HepG2 (cell line): ENCODE results near the gene PPP1R13B.

Source experiments
- FOXP4 ChIP-seq: sonication (generic); formaldehyde crosslinking; IDR thresholded peaks from 2 replicates; pipeline ENCODE4 v1.4.0; 2020; ENCODE audit warnings: missing genetic modification reagents
- ISL2 ChIP-seq: sonication (generic); formaldehyde crosslinking; IDR thresholded peaks from 2 replicates; pipeline ENCODE4 v1.5.0; 2020; ENCODE audit warnings: missing genetic modification reagents
- JUND ChIP-seq: sonication (generic); formaldehyde crosslinking; IDR thresholded peaks from 2 replicates; pipeline ENCODE4 v1.8.0; 2022; ENCODE audit warnings: mild to moderate bottlenecking, missing genetic modification reagents
- MED1 ChIP-seq: sonication (generic); formaldehyde crosslinking; IDR thresholded peaks from 2 replicates; pipeline ENCODE4 v1.4.0; 2020; ENCODE audit warnings: missing genetic modification reagents
- RXRA ChIP-seq: sonication (generic); formaldehyde crosslinking; IDR thresholded peaks from 2 replicates; pipeline ENCODE4 v1.5.1; 2020; ENCODE audit warnings: missing genetic modification reagents
- SIN3A ChIP-seq: IDR thresholded peaks from 2 replicates; pipeline ENCODE4 v1.6.1; 2011; ENCODE audit warnings: low read depth, mild to moderate bottlenecking, control low read depth, low read length, borderline replicate concordance
- SNRNP70 ChIP-seq: fragments of 200-400 bp; formaldehyde crosslinking; IDR thresholded peaks from 2 replicates; pipeline ENCODE4 v1.6.1; 2017; ENCODE audit warnings: mild to moderate bottlenecking, low read depth, low read length, moderate library complexity
- SP1 ChIP-seq, 2 experiments: fragments of 450-650 bp in 1 of 2; sonication (generic) in 1 of 2; formaldehyde crosslinking in 1 of 2; IDR thresholded peaks; 2 replicates each; pipeline versions ENCODE4 v1.4.0 to v1.6.1; 2016 to 2020; ENCODE audit warnings: missing genetic modification reagents in 1 of 2
- TARDBP ChIP-seq: sonication (generic); formaldehyde crosslinking; IDR thresholded peaks from 2 replicates; pipeline ENCODE4 v1.8.0; 2022; ENCODE audit warnings: mild to moderate bottlenecking, missing genetic modification reagents
- ZNF589 ChIP-seq: sonication (generic); formaldehyde crosslinking; conservative IDR thresholded peaks from 2 replicates; pipeline ENCODE4 v1.8.0; 2022; ENCODE audit warnings: mild to moderate bottlenecking, moderate library complexity, missing genetic modification reagents

- TF ChIP-seq FOXP4 (CRISPR knock-in tag): no peak
- TF ChIP-seq TARDBP (CRISPR knock-in tag): no peak
- no peak for TF ChIP-seq MED1 (CRISPR knock-in tag)
- TF ChIP-seq ZNF589 (CRISPR knock-in tag): no peak
- no peak for TF ChIP-seq ISL2
- TF ChIP-seq RXRA (CRISPR knock-in tag): no peak
- TF ChIP-seq SNRNP70: no peak
- no peak for TF ChIP-seq SIN3A
- TF ChIP-seq SP1 (IDR thresholded peaks at IDR 0.05): no peak
- no peak for TF ChIP-seq SP1 (CRISPR knock-in tag; IDR thresholded peaks at IDR 0.05)
- no peak for TF ChIP-seq JUND (CRISPR knock-in tag)
Observed at GRCh38 chr14:103887170-103887501, 39.8 kb upstream of the PPP1R13B start.
